ENCODE measurements around the gene RGS17.

RGS17 gene

GRCh38 chr6:153056308-153056707 is 74.8 kb downstream of the RGS17 start:
- TF ChIP-seq CTCF (conservative IDR thresholded peaks at IDR 0.05; ENCODE audit: low read depth, low read length), result no peak
- no peak overlapping the region for H3K4me2 ChIP-seq
- no peaks in the 10 kb centered on the region for H3K27me3 ChIP-seq (ENCODE audit: insufficient read depth, low read depth)
- H3K36me3 ChIP-seq (ENCODE audit: insufficient read depth), result no peaks in the 10 kb centered on the region
- H3K4me1 ChIP-seq (ENCODE audit: low read depth, poor library complexity, severe bottlenecking), result no peaks in the 10 kb centered on the region
- H3K27ac ChIP-seq, result no peak overlapping the region
- H2AFZ ChIP-seq (ENCODE audit: low read depth), result no peak overlapping the region
- no peak overlapping the region for H3K4me3 ChIP-seq (IDR thresholded peaks at IDR 0.05; ENCODE audit: insufficient read depth, low read depth, low read length)
- H4K20me1 ChIP-seq (ENCODE audit: insufficient read depth), result no peaks in the 10 kb centered on the region
- no peak overlapping the region for H3K9ac ChIP-seq
- no peaks in the 10 kb centered on the region for H3K79me2 ChIP-seq (ENCODE audit: insufficient read depth, low read depth)

GRCh38 chr6:153051801-153052200 is 79.3 kb downstream of the RGS17 start:
- Histone ChIP-seq H3K9ac (no peak overlapping the region), H3K4me3 (IDR thresholded peaks at IDR 0.05; ENCODE audit: insufficient read depth, low read depth, low read length) (no peak overlapping the region), H3K4me1 (ENCODE audit: low read depth, poor library complexity, severe bottlenecking) (no peaks in the 10 kb centered on the region), H4K20me1 (ENCODE audit: insufficient read depth) (no peaks in the 10 kb centered on the region), H3K27ac (no peak overlapping the region), H2AFZ (ENCODE audit: low read depth) (no peak overlapping the region), H3K27me3 (ENCODE audit: insufficient read depth, low read depth) (no peaks in the 10 kb centered on the region), H3K36me3 (ENCODE audit: insufficient read depth) (no peaks in the 10 kb centered on the region), H3K4me2 (no peak overlapping the region), H3K79me2 (ENCODE audit: insufficient read depth, low read depth) (no peaks in the 10 kb centered on the region)
- no peak for TF ChIP-seq CTCF (conservative IDR thresholded peaks at IDR 0.05; ENCODE audit: low read depth, low read length)

- TF ChIP-seq CTCF (conservative IDR thresholded peaks at IDR 0.05; ENCODE audit: low read depth, low read length), result no peak
- H4K20me1 ChIP-seq (ENCODE audit: insufficient read depth), result no peaks in the 10 kb centered on the region
- H3K79me2 ChIP-seq (ENCODE audit: insufficient read depth, low read depth), result no peaks in the 10 kb centered on the region
- no peak overlapping the region for H3K9ac ChIP-seq
- H3K4me2 ChIP-seq, result no peak overlapping the region
- H3K4me3 ChIP-seq (IDR thresholded peaks at IDR 0.05; ENCODE audit: insufficient read depth, low read depth, low read length), result no peak overlapping the region
- no peaks in the 10 kb centered on the region for H3K36me3 ChIP-seq (ENCODE audit: insufficient read depth)
- H3K4me1 ChIP-seq (ENCODE audit: low read depth, poor library complexity, severe bottlenecking), result no peaks in the 10 kb centered on the region
- H3K27ac ChIP-seq, result no peak overlapping the region
- no peak overlapping the region for H2AFZ ChIP-seq (ENCODE audit: low read depth)
- H3K27me3 ChIP-seq (ENCODE audit: insufficient read depth, low read depth), result no peaks in the 10 kb centered on the region
Measured at GRCh38 chr6:153048631-153049030, 82.5 kb downstream of the RGS17 start.

- H3K36me3 ChIP-seq (ENCODE audit: insufficient read depth), result no peaks in the 10 kb centered on the region
- no peak for TF ChIP-seq CTCF (conservative IDR thresholded peaks at IDR 0.05; ENCODE audit: low read depth, low read length)
- H4K20me1 ChIP-seq (ENCODE audit: insufficient read depth), result no peaks in the 10 kb centered on the region
- no peak overlapping the region for H3K9ac ChIP-seq
- no peak overlapping the region for H3K4me2 ChIP-seq
- no peaks in the 10 kb centered on the region for H3K27me3 ChIP-seq (ENCODE audit: insufficient read depth, low read depth)
- no peak overlapping the region for H3K27ac ChIP-seq
- H3K79me2 ChIP-seq (ENCODE audit: insufficient read depth, low read depth), result no peaks in the 10 kb centered on the region
- no peak overlapping the region for H2AFZ ChIP-seq (ENCODE audit: low read depth)
- no peaks in the 10 kb centered on the region for H3K4me1 ChIP-seq (ENCODE audit: low read depth, poor library complexity, severe bottlenecking)
- H3K4me3 ChIP-seq (IDR thresholded peaks at IDR 0.05; ENCODE audit: insufficient read depth, low read depth, low read length), result no peak overlapping the region
Measured at GRCh38 chr6:153047386-153047785, 83.7 kb downstream of the RGS17 start.

GRCh38 chr6:153045271-153045670 is 85.8 kb downstream of the RGS17 start:
- Histone ChIP-seq H3K4me2 (no peak overlapping the region), H3K36me3 (ENCODE audit: insufficient read depth) (no peaks in the 10 kb centered on the region), H3K27ac (no peak overlapping the region), H3K27me3 (ENCODE audit: insufficient read depth, low read depth) (no peaks in the 10 kb centered on the region), H3K9ac (no peak overlapping the region), H2AFZ (ENCODE audit: low read depth) (no peak overlapping the region), H3K79me2 (ENCODE audit: insufficient read depth, low read depth) (no peaks in the 10 kb centered on the region), H3K4me1 (ENCODE audit: low read depth, poor library complexity, severe bottlenecking) (no peaks in the 10 kb centered on the region), H3K4me3 (IDR thresholded peaks at IDR 0.05; ENCODE audit: insufficient read depth, low read depth, low read length) (no peak overlapping the region), H4K20me1 (ENCODE audit: insufficient read depth) (no peaks in the 10 kb centered on the region)
- TF ChIP-seq CTCF (conservative IDR thresholded peaks at IDR 0.05; ENCODE audit: low read depth, low read length), result no peak
